ENCODE results near the gene E2F2.

Gene E2F2

GRCh38 chr1:23526329-23527041 is 4.5 kb downstream of the E2F2 start:
- no peak for TF ChIP-seq SIN3A (IDR thresholded peaks at IDR 0.05; ENCODE audit: borderline replicate concordance, insufficient read depth, low read length)

DNA sequence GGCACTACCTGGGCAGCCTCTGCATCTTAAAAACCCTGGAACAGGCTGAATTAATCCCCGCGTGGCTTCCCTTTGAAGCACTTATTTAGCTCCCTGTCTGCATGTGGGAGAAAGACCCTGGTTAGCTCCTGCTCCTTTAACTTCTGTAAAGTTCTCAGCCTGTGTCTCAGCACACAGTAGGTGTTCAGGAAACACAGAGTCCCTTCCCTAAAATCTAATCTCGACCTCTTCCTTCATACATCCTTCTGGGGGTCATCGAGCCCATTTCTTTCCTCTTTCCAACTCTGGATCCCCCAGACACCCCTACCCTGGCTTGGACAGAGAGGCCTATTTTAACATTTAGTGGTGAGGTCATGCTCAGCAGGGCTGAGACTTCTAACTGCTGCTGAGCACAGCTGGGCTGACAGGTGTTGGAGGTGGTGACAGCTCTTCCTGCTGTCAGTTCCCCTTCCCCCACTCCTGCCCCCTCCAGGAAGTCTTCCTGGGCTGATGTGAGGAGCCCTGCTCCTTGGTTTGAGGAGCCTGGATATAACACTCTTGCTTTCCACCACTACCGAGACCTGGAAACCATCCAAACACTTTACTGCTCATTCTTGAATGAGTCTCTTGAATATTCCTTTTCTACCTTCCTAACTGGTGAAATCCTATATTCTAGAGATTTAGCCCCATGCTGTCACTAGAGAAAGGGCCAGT is 5.3 kb downstream of the E2F2 start:
- no peak for TF ChIP-seq POLR2AphosphoS5 (IDR thresholded peaks at IDR 0.05; ENCODE audit: low read depth, low read length)

- no peak for TF ChIP-seq REST (IDR thresholded peaks at IDR 0.05; ENCODE audit: insufficient read depth in 1 of 2, low read depth in 2 of 2, low read length in 2 of 2)
- TF ChIP-seq POLR2AphosphoS5 (IDR thresholded peaks at IDR 0.05; ENCODE audit: low read depth, low read length), result no peak
- no peak for TF ChIP-seq SIN3A (IDR thresholded peaks at IDR 0.05; ENCODE audit: borderline replicate concordance, insufficient read depth, low read length)
- TF ChIP-seq TAF1 (IDR thresholded peaks at IDR 0.05; ENCODE audit: borderline replicate concordance, insufficient read depth, low read length), result no peak
Observed at GRCh38 chr1:23524716-23525401, 6.2 kb downstream of the E2F2 start.

DNA sequence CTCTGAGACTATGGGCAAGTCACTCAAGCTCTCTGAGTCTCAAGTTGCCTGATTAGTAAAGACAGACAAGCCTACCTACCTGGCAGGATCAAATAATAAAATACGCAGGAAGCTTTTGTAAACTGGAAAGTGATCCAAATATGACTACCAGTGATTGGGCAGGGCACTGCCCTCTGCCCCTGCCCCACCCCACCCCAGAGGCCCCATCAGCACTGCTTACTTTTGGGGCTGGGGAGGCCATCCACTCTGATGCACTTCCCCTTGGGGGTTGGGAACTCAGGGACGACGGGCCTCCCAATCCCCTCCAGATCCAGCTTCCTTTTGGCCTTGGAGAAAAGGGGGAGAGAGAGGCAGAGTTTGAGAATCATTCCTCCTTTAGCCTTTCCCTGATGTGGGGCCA is 6.9 kb downstream of the E2F2 start:
- TF ChIP-seq FOXP2 (optimal IDR thresholded peaks at IDR 0.05; ENCODE audit: borderline replicate concordance, extremely low read depth, extremely low read length, insufficient read depth), result no peak
- no peak for TF ChIP-seq REST (IDR thresholded peaks at IDR 0.05; ENCODE audit: insufficient read depth in 1 of 2, low read depth in 2 of 2, low read length in 2 of 2)
- no peak for TF ChIP-seq SIN3A (IDR thresholded peaks at IDR 0.05; ENCODE audit: borderline replicate concordance, insufficient read depth, low read length)
- no peak for TF ChIP-seq TAF1 (IDR thresholded peaks at IDR 0.05; ENCODE audit: borderline replicate concordance, insufficient read depth, low read length)
- no peak for TF ChIP-seq POLR2AphosphoS5 (IDR thresholded peaks at IDR 0.05; ENCODE audit: low read depth, low read length)

GRCh38 chr1:23522244-23522982 is 8.6 kb downstream of the E2F2 start:
- TF ChIP-seq TAF1 (IDR thresholded peaks at IDR 0.05; ENCODE audit: borderline replicate concordance, insufficient read depth, low read length) (no peak), POLR2AphosphoS5 (IDR thresholded peaks at IDR 0.05; ENCODE audit: low read depth, low read length) (no peak), REST (IDR thresholded peaks at IDR 0.05; ENCODE audit: insufficient read depth in 1 of 2, low read depth in 2 of 2, low read length in 2 of 2) (no peak), SIN3A (IDR thresholded peaks at IDR 0.05; ENCODE audit: borderline replicate concordance, insufficient read depth, low read length) (no peak), FOXP2 (optimal IDR thresholded peaks at IDR 0.05; ENCODE audit: borderline replicate concordance, extremely low read depth, extremely low read length, insufficient read depth) (no peak)
